Nephron (organoid): ENCODE data around the gene CYTH1.
A peak's percentile ranks its signal among the peaks of the same experiment; 100 is the strongest.

Experiments
- H3K27ac Mint-ChIP-seq, 3 experiments: 2 replicates each; pipeline ENCODE4 v1.8.0; 2020; ENCODE audit warnings: mixed read lengths in 3 of 3, mild to moderate bottlenecking in 2 of 3, moderate library complexity in 1 of 3
- H3K27me3 Mint-ChIP-seq: 2 replicates; pipeline ENCODE4 v1.8.0; 2021; ENCODE audit warnings: low read depth, mild to moderate bottlenecking, moderate library complexity, mixed read lengths
- H3K36me3 Mint-ChIP-seq: 2 replicates; pipeline ENCODE4 v1.8.0; 2020; ENCODE audit warnings: low read depth, mixed read lengths
- H3K4me1 Mint-ChIP-seq: 2 replicates; pipeline ENCODE4 v1.8.0; 2020; ENCODE audit warnings: mixed read lengths
- H3K4me3 Mint-ChIP-seq, 3 experiments: 2 replicates each; pipeline ENCODE4 v1.8.0; 2020; ENCODE audit warnings: mild to moderate bottlenecking in 3 of 3, mixed read lengths in 3 of 3, moderate library complexity in 2 of 3
- H3K9me3 Mint-ChIP-seq: 2 replicates; pipeline ENCODE4 v1.8.0; 2020; ENCODE audit warnings: mixed read lengths
- CTCF ChIP-seq, 3 experiments: fragments of 200-600 bp; sonication (generic); IDR thresholded peaks; one replicate each; pipeline ENCODE4 v1.5.0; 2021; ENCODE audit warnings: antibody characterized with exemption in 3 of 3; ENCODE audit not compliant: unreplicated experiment in 3 of 3

The CYTH1 gene

DNA sequence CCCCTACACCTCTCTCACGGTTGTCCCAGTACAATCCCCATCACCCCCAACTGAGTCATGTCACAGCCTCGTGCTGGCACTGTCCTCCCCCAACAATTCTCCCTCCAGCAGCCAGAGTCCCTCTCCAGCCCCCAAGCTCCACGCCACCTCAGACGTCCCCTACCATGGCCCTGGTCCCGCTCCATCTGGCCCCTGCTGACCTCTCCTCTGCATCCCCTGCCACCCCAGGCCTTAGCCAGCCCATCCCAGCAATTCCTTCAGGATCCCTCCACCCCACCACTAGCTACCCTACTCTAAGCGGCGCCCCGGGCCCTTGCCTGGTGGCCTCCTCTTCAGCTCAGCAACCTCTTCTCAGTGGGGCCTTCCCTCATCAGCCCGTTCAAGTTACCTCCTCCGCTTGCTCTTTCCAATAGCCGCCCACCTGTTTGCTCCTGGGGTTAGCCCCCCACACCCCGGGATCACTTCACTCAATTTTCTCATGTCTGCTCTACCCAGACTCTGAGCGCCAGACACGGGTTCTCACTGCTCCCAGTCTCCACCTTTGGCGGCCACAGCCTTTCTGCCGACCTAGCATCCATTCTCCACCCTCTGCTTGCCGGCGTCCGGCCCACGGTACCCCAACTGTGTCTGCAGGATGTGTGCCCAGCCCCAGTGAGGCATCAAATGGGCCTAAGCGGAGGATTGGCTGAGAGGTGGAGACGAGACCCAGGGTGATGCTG lies 112.7 kb downstream of the CYTH1 start:
- H3K27ac Mint-ChIP-seq = no peak overlapping the region
- H3K4me3 Mint-ChIP-seq = no peak overlapping the region
- no peaks in the 10 kb centered on the region for H3K9me3 Mint-ChIP-seq
- TF ChIP-seq CTCF (IDR thresholded peaks at IDR 0.05; ENCODE audit: unreplicated experiment in 3 of 3) = no peak
- H3K36me3 Mint-ChIP-seq = peaks cover 19% of the 10 kb centered on the region
- H3K27me3 Mint-ChIP-seq = no peaks in the 10 kb centered on the region
- peaks cover 32% of the 10 kb centered on the region for H3K4me1 Mint-ChIP-seq

GRCh38 chr17:78668847-78669246 lies 113.2 kb downstream of the CYTH1 start:
- H3K4me3 Mint-ChIP-seq = no peak overlapping the region
- no peak for TF ChIP-seq CTCF (IDR thresholded peaks at IDR 0.05; ENCODE audit: unreplicated experiment in 3 of 3)

GRCh38 chr17:78667741-78668640 lies 114.1 kb downstream of the CYTH1 start:
- Mint-ChIP-seq H3K4me3 (no peak overlapping the region), H3K36me3 (peaks cover 11% of the 10 kb centered on the region), H3K9me3 (no peaks in the 10 kb centered on the region), H3K27me3 (no peaks in the 10 kb centered on the region), H3K4me1 (peaks cover 29% of the 10 kb centered on the region), H3K27ac (no peak overlapping the region)
- no peak for TF ChIP-seq CTCF (IDR thresholded peaks at IDR 0.05; ENCODE audit: unreplicated experiment in 3 of 3)

More at GRCh38 chr17:78668847-78669246, 113.2 kb downstream of the CYTH1 start:
- H3K27me3 Mint-ChIP-seq = no peaks in the 10 kb centered on the region
- H3K36me3 Mint-ChIP-seq = peaks cover 19% of the 10 kb centered on the region
- no peak overlapping the region for H3K27ac Mint-ChIP-seq
- H3K4me1 Mint-ChIP-seq = peaks cover 32% of the 10 kb centered on the region
- no peaks in the 10 kb centered on the region for H3K9me3 Mint-ChIP-seq

GRCh38 chr17:78667091-78667490 lies 115.0 kb downstream of the CYTH1 start:
- H3K27ac Mint-ChIP-seq = peak overlapping the region in 1 of 3 experiments; percentile 29
- H3K9me3 Mint-ChIP-seq = no peaks in the 10 kb centered on the region
- H3K4me1 Mint-ChIP-seq = peaks cover 22% of the 10 kb centered on the region
- H3K4me3 Mint-ChIP-seq = no peak overlapping the region
- TF ChIP-seq CTCF (IDR thresholded peaks at IDR 0.05; ENCODE audit: unreplicated experiment in 3 of 3) = no peak
- peaks cover 9% of the 10 kb centered on the region for H3K36me3 Mint-ChIP-seq
- no peaks in the 10 kb centered on the region for H3K27me3 Mint-ChIP-seq

- Mint-ChIP-seq H3K27me3 (no peaks in the 10 kb centered on the region), H3K36me3 (peaks cover 6% of the 10 kb centered on the region), H3K27ac (peak overlapping the region in 2 of 3 experiments; percentile 28 to 29), H3K9me3 (no peaks in the 10 kb centered on the region), H3K4me1 (peaks cover 25% of the 10 kb centered on the region), H3K4me3 (no peak overlapping the region)
- TF ChIP-seq CTCF (IDR thresholded peaks at IDR 0.05; ENCODE audit: unreplicated experiment in 3 of 3) = no peak
Measured at GRCh38 chr17:78665952-78666920, 115.8 kb downstream of the CYTH1 start.
